NCI-H1694 (cell line): ENCODE results near the gene FAM187B.
A peak's percentile ranks its signal among the peaks of the same experiment; 100 is the strongest.

ENCODE experiments used
- DNase-seq: peaks from one replicate; lab custom pipeline; 2025; lab: John Stamatoyannopoulos, UW

Gene FAM187B

DNA sequence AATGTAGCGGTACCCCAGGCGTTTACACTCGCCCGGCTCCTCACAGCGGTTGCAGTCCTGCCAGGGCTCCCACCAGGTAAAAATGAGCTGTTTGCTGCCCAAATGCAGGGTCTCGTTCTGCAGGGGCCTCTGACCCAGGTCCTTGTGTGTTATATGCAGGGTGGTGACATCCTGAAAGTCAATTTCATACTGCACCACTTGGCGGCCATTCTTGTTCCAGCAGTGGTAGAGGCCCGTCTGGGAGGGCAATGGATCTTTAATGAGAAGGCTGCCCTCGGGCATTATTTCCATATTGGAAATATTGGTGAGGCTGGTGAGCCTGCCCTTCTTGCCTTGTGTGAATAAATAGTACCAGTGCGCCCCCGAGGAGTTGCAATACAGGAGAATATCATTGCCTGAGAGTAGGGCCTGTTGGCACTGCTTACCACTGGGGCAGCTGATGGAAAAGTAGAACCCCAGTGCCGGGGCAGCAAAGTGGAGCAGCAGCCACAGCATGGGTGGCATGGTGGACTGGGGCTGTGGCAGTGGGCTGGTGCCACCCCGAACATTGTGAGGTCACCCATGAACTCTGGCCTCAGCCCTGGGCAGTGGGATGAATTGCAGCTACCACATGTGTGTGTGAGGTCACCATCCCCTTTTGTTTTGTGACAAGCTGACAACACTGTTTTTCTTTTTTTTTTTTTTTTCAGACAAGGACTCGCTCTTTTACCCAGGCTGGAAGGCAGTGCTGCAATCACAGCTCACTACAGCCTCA is at the start of gene FAM187B:
FAM187B (minus strand) TSS at position 563 of the 754 bp plus-strand sequence; CDS start at position 504, 59 bp downstream.
- DNase-seq: no peak

DNA sequence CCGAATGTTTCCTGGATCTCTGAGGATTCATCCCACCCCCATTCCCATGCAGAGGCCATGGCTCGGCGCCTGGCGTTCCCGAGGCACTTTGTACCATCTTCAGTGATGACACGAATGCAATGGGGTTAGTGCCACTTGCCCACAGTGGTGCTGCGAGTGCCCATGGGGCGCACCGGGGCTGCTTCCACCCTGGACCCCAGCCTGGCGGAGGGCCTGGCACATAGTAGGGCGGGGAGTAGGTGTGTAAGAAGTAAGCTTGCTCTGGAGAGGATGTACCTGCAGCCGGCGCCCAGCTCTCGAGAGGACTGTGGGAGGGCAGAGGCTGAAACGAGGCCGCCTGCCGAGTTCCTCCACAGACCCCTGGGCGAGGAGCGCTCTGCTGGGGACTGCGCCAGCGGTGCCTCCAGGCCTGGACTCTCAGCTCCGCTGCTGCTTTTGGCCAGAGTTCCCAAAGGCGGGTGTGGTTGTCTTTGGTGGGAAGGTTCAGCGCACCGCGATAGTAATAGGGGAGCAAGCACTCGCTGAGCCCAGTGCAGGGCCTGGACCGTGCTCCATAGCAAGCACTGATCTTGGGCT is 48.3 kb upstream of the FAM187B start:
- no peak for DNase-seq

DNA sequence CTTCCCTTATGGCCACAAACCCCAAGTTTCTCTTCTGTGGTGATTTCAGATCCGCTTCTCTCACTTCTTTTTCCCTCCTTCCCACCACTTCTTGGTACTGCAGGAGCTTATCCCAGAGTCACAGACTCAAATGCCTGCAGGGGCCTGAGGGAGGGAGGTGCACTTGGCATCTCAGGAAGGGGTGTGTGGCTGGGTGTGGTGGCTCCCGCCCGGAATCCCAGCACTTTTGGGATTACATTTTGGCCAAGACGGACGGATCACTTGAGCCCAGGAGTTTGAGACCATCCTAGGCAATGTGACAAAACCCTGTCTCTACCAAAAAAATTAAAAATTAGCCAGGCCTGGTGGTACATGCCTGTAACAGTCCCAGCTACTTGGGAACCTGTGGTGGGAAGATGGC is 45.8 kb upstream of the FAM187B start:
- no peak for DNase-seq

DNA sequence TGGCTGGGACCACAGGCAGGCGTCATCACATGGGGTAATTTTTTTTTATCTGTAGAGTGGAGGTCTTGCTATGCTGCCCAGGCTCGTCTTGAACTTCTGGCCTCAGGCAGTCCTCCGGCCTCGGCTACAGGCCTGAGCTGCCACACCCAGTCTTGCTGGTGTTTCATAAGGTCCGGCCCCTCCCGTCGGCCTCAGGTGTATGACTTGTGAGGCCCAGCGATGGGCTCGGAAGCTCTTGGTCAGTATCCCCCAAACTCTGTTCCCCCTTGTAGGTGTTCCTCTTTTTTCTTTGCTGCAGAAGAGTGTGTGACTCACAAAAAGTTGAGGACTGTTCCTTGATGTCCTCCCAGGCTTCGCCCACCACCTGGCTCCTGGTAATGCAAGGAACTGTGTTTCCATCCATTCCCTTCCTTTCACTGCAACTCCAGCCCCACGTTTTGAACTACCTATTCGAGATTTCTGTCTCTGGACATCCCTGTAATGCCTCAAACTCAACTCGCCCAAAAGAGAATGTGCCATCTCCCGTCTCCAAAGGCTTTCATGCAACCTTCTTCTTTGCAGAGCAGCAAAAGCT is 45.2 kb upstream of the FAM187B start:
- no peak for DNase-seq

DNA sequence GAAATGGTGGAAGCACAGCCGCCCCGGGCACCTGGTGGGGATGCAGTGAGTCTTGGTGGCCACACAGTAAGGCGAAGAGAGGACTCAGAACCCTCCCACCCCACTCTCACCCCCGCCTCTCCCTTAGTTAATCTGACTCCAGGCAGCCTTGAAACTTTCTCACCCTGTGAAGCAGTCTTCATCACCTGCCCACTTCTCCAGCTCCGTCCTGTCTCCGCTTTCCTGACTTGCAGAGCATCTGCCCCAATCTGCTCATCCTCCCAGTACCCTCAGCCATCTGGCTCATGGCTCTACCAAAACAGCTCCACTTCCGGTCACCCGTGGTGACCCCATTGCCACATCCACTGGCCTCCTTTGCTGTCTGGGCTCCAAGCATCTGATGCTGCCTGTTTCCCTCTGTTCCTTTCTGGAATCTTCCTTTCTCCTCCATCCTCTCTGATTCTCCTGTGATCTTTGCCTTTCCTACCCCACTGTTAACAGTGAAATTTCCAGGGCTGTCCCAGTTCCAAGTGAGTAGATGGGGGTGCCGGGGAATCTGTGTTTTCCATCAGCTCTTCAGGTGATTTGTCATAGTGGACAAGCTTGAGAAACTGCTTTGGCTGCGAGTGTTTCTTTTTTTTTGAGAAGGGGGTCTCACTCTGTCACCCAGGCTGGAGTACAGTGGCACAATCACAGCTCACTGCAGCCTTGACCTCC is 44.6 kb upstream of the FAM187B start:
- DNase-seq: no peak

DNA sequence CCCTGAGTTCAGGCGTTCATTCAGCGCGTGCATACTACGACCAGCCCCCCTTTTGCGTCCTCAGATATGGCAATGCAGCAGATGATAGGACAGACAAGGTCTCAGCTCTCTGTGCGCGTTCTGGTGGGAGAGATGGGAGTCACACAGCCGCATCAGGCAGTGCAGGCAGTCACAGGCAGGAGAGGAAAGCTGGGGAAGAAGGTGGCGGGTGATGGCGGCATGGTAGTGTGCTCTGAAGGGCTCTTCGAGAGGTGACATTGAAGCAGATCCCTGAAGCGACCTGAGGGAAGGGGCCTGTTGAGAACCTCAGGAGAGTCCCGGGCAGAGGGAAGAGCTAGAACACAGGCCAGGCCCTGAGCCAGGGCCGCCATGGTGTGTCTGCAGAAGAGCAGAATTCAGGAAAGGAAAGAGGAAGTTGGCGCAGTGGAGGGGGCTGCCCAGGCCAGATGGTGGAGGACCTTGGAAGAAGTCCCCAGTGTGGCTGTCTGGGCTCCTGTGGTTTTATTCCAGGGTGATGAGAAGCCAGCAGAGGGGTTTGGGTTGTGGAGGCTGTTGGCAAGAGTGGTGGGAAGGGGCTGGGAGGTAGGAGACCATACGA is 43.7 kb upstream of the FAM187B start:
- DNase-seq: no peak

DNA sequence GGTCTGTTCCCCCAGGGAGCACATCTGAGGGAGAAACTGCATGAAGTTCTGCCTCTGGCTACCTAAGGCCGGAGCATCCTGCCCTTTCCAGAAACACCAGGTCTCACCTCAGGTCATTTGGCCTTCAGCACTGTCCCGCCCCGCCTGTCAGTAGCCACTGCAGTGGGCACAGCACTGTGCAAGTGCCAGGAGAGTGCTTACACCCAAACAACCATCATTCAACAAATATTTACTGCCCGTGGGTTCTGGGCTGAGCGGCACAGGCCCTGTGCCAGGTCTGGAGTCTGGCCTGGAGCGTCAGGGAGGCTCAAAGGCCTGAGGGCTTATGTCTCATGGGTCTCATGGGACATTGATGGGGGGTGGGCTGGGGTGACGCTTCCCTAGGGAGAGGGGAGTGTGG is 43.0 kb upstream of the FAM187B start:
- no peak for DNase-seq

DNA sequence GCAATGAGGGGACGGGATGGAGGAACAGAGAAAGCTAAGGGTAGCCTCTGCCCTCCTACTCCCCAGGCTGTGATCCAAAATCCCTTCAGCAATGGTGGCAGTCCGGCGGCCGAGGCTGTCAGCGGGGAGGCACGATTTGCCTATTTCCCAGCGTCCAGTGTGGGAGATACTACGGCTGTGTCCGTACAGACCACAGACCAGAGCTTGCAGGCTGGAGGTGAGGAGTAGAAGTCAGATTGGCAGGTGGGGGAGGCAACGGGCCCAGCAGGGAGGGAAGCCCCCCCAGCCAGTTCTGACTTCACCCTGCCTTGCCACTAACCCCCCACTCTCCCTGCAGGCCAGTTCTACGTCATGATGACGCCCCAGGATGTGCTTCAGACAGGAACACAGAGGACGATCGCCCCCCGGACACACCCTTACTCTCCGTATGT is 41.9 kb upstream of the FAM187B start:
- no peak for DNase-seq

DNA sequence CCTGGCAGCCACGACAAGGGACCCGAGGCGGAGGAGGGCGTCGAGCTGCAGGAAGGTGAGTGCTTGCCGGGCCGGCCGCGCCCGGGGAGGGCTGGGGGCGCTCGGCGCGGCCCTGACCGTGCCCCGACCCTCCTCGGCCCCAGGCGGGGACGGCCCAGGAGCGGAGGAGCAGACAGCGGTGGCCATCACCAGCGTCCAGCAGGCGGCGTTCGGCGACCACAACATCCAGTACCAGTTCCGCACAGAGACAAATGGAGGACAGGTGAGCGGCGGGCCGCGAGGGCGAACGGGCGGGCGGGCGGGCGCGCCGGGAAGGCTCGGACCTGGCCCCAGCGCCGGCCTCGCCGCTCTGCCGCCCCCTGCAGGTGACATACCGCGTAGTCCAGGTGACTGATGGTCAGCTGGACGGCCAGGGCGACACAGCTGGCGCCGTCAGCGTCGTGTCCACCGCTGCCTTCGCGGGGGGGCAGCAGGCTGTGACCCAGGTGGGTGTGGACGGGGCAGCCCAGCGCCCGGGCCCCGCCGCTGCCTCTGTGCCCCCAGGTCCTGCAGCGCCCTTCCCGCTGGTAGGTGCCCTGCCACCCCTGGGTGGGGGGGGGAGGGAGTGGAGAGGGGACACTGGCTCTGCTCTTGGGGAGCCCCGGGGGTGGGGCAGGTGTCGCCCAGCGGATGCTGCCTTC is 41.0 kb upstream of the FAM187B start:
- DNase-seq: no peak

DNA sequence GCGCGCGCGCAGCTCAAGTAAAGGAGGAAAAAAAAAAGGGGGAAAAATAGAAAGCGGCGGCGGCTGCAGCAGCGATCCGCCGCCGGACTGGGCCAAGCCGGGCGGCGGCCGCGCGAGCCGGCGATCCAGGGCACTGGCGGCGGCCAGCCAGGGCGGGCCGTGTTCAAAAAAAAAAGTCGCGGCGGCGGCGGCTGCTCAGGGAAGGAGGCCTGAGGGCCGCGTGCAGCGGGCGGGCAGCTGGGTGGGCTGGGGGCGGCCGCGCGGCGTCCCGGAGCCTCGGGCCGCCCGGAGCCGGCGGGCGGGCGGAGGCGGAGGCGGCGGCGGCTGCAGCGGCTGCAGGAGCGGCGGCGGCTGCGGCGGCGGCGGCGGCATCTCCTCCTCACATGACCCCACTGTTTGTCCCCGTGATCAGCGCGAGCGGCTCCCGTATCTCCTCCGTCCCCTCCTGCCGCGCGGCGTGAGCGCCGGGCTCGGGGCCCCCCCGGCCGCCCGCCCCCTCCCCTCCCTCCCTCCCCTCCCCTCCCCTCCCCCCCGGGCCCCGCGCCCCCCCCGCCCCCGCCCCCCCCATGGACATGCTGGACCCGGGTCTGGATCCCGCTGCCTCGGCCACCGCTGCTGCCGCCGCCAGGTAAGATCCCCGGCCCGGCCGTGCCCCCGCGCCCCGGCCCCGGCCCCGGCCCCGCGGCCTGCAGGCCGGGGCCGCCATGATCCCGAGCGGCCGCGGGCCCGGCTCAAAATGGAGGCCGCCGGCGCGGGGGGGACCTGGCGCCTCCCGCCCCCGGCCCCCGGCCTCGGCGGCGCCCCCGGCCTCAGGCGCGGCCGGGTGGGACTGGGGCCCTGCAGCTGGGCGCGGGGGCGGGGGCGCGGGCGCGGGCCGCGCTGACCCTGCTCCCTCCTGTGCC is 40.2 kb upstream of the FAM187B start, which contains the start of gene USF2:
USF2 (plus strand) TSS at position 427 of the 902 bp plus-strand sequence; CDS start at position 567, 140 bp downstream.
- DNase-seq: peak; percentile 39

DNA sequence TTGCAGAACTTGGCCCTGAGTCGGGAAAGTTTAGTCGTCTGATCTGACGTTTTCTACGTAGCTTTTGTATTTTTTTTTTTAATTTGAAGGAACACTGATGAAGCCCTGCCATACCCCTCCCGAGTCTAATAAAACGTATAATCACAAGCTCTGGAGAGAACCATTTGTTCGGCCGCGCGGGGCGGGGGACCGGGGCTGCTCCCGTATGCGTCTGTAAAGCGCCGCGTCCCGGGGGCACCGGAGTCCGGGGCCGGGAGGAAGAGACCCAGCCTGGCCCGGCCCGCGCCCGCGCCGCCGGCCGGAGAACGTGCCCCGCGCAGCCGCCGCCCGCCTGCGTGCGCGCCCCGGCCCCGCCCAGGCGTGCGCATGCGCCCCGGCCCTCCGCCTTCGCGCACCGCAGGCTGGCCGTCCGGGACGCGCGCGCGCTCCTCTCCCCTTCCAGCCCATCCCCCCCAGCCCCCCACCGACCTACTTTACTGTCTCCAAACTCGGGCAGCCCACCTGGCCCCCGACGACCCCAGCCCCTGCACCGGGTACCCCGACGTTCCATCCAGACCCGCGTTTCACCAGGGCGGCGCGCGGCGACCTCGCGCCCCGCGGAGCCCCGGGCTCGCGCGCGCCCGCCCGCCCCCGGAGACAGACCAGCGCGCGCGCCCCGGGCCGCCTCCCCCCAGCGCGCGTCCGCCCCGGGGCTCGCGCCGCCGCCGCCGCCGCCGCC is 39.4 kb upstream of the FAM187B start:
- no peak for DNase-seq

DNA sequence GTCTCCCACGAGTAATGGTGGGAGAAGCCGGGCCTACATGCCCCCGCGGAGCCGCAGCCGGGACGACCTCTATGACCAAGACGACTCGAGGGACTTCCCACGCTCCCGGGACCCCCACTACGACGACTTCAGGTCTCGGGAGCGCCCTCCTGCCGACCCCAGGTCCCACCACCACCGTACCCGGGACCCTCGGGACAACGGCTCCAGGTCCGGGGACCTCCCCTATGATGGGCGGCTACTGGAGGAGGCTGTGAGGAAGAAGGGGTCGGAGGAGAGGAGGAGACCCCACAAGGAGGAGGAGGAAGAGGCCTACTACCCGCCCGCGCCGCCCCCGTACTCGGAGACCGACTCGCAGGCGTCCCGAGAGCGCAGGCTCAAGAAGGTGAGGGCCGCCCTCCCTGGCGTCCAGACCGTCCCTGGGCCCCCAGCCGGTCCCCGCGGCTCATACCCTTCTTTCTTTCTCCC is 38.8 kb upstream of the FAM187B start:
- DNase-seq: no peak

DNA sequence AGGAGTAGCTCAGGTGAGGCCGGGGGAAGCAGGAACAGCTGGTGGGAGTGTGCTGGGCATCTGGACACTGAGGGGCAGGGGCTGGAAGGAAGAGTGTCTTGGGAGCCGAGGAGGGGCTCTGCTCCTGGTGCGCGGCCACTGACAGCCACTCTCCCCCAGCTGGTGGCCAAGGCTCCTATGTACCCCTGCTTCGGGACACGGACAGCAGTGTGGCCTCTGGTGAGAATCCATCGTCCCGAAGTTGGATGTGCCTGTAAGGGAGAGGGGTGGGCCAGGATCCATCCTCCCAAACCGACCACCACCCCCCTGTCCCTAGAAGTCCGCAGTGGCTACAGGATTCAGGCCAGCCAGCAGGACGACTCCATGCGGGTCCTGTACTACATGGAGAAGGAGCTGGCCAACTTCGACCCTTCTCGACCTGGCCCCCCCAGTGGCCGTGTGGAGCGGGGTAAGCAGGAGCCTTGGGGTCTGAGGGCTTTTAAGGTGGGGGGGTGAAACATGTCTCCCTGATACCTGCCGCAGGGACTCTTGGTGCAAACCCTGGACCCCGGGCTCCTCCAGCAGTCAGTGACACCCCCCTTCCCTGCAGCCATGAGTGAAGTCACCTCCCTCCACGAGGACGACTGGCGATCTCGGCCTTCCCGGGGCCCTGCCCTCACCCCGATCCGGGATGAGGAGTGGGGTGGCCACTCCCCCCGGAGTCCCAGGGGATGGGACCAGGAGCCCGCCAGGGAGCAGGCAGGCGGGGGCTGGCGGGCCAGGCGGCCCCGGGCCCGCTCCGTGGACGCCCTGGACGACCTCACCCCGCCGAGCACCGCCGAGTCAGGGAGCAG is 38.2 kb upstream of the FAM187B start:
- DNase-seq: no peak

DNA sequence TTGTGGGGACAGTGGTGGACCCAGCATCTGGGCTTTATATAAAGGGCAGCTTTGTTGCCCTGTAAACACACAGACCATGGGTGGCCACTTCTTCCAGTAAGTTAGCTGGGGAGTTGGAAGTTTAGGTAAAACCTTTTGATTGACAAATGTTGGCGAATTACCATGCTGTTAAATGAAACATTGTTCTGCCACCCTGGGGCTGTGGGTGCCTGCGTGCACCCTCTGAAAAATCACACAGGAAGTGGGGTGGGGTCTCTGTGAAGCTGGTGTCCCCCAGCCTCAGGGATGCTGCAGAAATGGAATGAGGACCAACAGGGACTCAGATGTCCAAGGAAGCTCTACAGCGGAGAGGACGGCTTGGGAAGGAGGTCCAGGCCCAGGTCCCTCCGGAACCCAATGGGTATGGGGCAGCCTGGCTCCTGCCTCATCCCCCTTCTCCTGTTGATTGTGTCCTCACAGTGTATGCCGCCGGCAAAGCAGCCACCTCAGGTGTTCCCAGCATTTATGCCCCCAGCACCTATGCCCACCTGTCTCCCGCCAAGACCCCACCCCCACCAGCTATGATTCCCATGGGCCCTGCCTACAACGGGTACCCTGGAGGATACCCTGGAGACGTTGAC is 37.5 kb upstream of the FAM187B start:
- DNase-seq: no peak

DNA sequence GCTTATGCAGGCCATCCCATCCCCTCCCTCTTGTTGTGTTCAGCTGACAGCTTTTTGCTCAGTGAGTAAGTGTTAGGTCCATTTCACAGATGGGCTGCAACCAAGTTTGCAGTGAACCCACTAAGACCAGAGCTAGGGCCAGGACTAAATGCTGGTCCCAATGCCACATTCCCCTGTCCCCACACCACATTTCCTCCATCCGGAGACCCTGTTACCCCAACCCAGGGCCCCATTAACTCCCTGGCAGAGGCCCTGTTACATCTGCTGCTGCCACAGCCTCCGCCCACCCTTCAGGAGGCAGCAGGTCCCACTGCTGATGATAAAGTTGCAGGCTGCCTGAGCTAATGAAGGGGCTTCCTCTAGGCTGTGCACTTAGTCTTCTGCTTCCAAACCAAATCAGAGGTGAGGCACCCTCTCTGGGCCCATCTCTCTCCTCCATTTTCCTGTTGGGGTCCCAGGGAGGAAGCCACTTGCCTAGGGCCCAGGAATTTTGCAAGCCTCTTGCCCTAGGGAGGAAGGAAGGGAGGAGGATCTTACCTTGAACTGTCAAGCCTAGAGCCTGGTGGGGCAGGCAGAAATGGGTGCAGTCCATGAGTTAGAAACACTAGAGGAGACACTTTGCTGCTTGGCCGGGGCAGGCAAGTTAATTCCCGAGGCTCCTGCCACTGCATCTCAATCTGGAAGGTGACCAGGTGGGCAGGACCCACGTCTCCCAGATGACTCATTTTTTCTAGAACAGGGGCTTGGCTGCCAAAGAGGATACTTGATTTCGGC is 36.8 kb upstream of the FAM187B start:
- DNase-seq: no peak

DNA sequence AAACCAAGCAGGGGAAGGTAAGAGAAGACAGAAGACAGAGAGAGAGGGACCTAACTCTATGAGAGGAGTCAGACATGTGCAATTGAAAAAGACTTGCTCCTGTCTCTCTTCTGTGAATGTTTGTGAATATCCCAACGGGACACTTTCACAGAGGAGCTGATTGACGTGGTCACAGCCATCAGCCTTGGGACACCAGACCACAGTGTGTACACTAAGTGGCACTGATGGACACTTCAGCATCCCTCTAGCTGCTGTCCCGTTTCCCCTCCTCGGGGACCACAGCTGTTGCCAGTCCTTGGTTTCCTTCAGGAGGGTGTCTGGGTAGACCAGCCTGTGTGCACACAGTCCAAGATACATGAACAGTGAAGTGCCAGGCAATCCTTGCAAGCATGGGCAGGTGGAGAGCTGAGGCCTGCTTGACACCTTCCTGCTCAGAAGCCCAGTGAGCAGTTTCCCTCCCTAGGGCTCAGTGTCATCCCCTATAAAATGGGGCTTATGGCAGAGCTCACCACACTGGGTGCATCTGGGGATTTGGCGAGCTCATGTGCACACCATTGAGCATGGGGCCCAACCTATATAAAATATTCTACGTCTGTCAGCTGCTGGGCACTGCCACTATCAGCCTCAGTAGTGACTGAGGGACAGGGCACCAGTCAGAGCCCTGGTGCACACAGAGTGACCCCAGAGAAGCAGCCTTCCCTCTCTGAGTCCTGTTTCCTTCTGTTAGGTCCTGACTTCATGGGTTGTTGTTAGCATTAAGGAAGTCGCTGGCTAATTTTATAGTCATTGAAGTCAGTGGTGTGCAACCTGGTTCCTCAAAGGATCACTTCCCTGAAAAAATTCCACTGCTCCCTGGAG is 36.0 kb upstream of the FAM187B start:
- DNase-seq: no peak
